Left lung (tissue), 10 donors: ENCODE data around the gene MAP3K9. TPM values are rescaled to one million over a fixed set of nuclear protein-coding genes. Genes with fewer than 3 reads are reported as not detected.

Experiments
- ATAC-seq: fragments of 200-7000 bp; cut with Tn5 transposase; one replicate; pipeline ENCODE4 v1.9.1; 2020; ENCODE audit warnings: moderate library complexity
- DNase-seq, 4 donors: peaks; one replicate each; pipeline ENCODE4 v3.0.0-alpha.2; 2013 to 2020
- H3K27ac ChIP-seq, 2 donors: fragments of 200-600 bp; sonication (generic) in 1 of 2; one replicate each; pipeline versions ENCODE4 v1.5.0 to v1.8.0; 2020 to 2021
- H3K27me3 ChIP-seq, 2 donors: fragments of 200-600 bp; sonication (generic) in 1 of 2; one replicate each; pipeline versions ENCODE4 v1.5.0 to v1.8.0; 2020 to 2021
- H3K36me3 ChIP-seq, 2 donors: fragments of 200-600 bp; sonication (generic) in 1 of 2; one replicate each; pipeline versions ENCODE4 v1.5.0 to v1.8.0; 2020 to 2021
- H3K4me1 ChIP-seq, 2 donors: fragments of 200-600 bp; one replicate each; pipeline ENCODE4 v1.8.0; 2021
- H3K4me3 ChIP-seq, 2 donors: fragments of 200-600 bp; sonication (generic) in 1 of 2; one replicate each; pipeline versions ENCODE4 v1.5.0 to v1.8.0; 2020 to 2021; ENCODE audit warnings: mild to moderate bottlenecking in 1 of 2
- H3K9me3 ChIP-seq, 2 donors: fragments of 200-600 bp; sonication (generic) in 1 of 2; one replicate each; pipeline versions ENCODE4 v1.5.0 to v1.8.0; 2020 to 2021
- intact Hi-C, 2 donors: fragments of 100-400 bp; cut with DNase I; formaldehyde crosslinking; loops; one replicate each; pipeline versions ENCODE4 v1.11.2 to v1.14.2; 2022
- polyA plus RNA-seq, 6 donors: library from polyadenylated mRNA; unstranded; fragments of 120-200 nt; gene quantifications; one replicate each; pipeline ENCODE4 v1.2.1, GENCODE V29; 2013; ENCODE audit not compliant: insufficient read length in 6 of 6
- total RNA-seq, 2 donors: library from RNA; stranded (reverse); fragmentation: NEBNext Ultra II Directional; extraction: Animal tissue kit (Norgen Biotek cat#: 25700); gene quantifications; one replicate each; pipeline ENCODE4 v1.2.1, GENCODE V29; 2021
- TF ChIP-seq, protein P1 (sequence below), 2 donors: fragments of 200-600 bp; sonication (generic) in 1 of 2; IDR thresholded peaks; one replicate each; pipeline versions ENCODE4 v1.5.0 to v1.8.0; 2021; ENCODE audit warnings: antibody characterized with exemption in 2 of 2
- donor health status: DM: no; HTN: yes; CAD: no.
- donor health status: DM: no; HTN: no; CAD: no.

The MAP3K9 gene
- total and polyA plus RNA-seq, 8 donors, result 5.1 to 13.1 (median 6.4) TPM

DNA sequence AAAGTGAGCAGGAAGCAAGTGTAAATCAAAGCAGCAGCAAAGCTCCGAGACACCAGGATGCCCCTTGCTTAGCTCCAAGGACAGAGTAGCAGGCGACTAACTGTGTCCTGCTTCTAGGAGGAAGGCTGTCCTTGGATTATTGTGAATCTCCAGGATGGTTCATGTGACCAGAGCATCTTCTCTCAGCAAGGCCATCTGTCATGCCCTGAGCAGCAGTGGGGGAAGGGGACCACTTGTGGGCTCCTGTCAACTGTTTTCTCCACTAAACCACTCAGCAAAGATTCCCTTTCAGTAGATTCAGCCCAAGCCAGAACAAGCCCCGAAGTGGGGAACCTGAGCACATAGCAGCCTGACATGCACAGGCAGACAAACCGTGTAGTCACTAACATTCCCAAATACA lies 19.4 kb downstream of the MAP3K9 start:
- intact Hi-C loops, result no loop called here
- no peaks in the 10 kb centered on the region for H3K36me3 ChIP-seq
- TF ChIP-seq, protein P1, sequence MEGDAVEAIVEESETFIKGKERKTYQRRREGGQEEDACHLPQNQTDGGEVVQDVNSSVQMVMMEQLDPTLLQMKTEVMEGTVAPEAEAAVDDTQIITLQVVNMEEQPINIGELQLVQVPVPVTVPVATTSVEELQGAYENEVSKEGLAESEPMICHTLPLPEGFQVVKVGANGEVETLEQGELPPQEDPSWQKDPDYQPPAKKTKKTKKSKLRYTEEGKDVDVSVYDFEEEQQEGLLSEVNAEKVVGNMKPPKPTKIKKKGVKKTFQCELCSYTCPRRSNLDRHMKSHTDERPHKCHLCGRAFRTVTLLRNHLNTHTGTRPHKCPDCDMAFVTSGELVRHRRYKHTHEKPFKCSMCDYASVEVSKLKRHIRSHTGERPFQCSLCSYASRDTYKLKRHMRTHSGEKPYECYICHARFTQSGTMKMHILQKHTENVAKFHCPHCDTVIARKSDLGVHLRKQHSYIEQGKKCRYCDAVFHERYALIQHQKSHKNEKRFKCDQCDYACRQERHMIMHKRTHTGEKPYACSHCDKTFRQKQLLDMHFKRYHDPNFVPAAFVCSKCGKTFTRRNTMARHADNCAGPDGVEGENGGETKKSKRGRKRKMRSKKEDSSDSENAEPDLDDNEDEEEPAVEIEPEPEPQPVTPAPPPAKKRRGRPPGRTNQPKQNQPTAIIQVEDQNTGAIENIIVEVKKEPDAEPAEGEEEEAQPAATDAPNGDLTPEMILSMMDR (IDR thresholded peaks at IDR 0.05), result no peak
- ATAC-seq (no peak), DNase-seq (no peak)
- no peak overlapping the region for H3K27ac ChIP-seq
- no peaks in the 10 kb centered on the region for H3K9me3 ChIP-seq
- no peak overlapping the region for H3K4me3 ChIP-seq
- peaks cover 5 to 7% of the 10 kb centered on the region in 2 donors for H3K4me1 ChIP-seq
- H3K27me3 ChIP-seq, result no peaks in the 10 kb centered on the region

DNA sequence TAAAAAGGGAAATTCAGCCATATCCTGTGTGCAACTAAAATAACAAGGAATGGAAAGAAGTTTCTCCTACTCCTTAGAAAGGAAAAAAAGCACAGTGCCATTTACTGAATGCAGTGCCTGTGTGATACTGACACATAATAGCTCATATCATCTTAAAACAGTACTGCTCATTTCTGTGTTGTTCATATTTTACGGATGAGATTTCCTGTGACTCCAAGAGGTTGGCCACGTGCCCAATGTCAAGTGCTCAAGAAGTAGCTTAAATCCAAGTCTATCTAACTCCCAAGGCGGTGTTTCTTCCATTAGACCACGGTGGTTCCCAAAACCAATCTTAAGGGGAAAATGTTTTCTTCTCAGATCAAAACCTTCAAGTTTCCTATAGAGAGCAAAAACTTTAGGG lies 20.0 kb downstream of the MAP3K9 start:
- H3K4me1 ChIP-seq, result peaks cover 5 to 7% of the 10 kb centered on the region in 2 donors
- intact Hi-C loops, result no loop called here
- no peaks in the 10 kb centered on the region for H3K9me3 ChIP-seq
- TF ChIP-seq, protein P1 (IDR thresholded peaks at IDR 0.05), result no peak
- H3K4me3 ChIP-seq, result no peak overlapping the region
- no peaks in the 10 kb centered on the region for H3K36me3 ChIP-seq
- H3K27ac ChIP-seq, result no peak overlapping the region
- peak in 2 of 4 donors; percentile 39 to 55 for DNase-seq
- no peaks in the 10 kb centered on the region for H3K27me3 ChIP-seq
- peak; percentile 67 for ATAC-seq

DNA sequence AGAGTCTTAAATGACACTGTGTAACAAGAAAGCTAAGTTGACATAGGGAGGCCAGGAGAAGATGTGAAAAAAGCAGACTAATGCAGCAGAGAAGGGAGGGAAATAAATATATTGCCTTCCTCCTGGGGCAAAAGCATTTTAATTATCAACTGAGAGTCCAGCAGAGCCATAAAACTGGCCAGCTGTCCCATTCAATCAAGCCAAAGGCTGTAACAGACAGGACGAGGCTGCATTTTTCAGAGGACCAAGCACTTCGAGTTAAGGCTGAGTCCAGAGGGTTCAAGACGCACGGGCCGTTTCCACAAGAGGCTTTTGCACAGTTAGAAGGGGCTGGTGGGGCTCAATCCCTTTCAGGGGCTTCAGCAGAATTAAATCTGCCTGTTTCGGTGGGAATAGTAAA lies 20.4 kb downstream of the MAP3K9 start:
- TF ChIP-seq, protein P1 (IDR thresholded peaks at IDR 0.05), result no peak
- no peaks in the 10 kb centered on the region for H3K9me3 ChIP-seq
- H3K36me3 ChIP-seq, result no peaks in the 10 kb centered on the region
- no peak for DNase-seq
- no peak overlapping the region for H3K27ac ChIP-seq
- no peaks in the 10 kb centered on the region for H3K27me3 ChIP-seq
- ATAC-seq, result no peak
- intact Hi-C loops, result no loop called here
- peaks cover 5 to 7% of the 10 kb centered on the region in 2 donors for H3K4me1 ChIP-seq
- no peak overlapping the region for H3K4me3 ChIP-seq

DNA sequence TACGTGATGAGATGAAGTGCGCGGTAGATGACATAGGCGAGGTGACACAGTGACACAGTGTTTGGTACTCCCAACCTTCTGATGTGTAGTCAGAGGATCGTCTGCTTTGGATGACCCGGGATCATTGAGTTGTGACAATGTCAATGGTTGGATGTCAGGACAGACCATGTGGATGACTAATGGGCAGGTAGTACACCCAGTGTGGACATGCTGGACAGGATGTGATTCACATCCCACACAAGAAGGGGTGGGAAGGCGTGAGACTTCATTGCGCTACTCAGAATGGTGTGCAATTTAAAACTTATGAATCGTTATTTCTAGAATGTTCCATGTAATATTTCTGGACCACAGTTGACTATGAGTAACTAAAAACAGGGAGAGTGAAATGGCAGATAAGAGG lies 23.8 kb downstream of the MAP3K9 start:
- TF ChIP-seq, protein P1 (IDR thresholded peaks at IDR 0.05), result no peak
- no peak for DNase-seq

DNA sequence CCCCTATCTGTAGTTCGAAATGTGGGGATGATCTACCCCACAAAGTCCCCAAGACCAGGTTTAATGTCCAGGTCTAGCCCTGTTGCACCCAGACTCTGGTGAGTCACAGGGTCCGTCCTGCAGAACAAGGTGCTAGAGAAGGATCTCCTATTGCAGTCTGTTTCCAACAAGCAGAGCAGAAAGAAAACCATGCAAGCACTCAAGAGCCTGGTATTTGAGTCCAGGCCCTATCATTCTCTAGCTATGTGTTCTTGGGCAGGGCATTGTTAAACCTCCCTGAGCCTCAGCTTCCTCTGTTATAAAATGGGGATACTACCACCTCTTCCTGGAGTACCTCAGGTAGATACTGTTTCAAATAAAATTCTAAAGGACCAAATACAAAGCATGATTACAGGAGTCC lies 24.4 kb downstream of the MAP3K9 start:
- ATAC-seq (peak; percentile 5), DNase-seq (no peak)
- Histone ChIP-seq H3K4me3 (no peak overlapping the region), H3K4me1 (peaks cover 10 to 25% of the 10 kb centered on the region in 2 donors), H3K36me3 (no peaks in the 10 kb centered on the region), H3K9me3 (no peaks in the 10 kb centered on the region), H3K27me3 (no peaks in the 10 kb centered on the region), H3K27ac (no peak overlapping the region)
- intact Hi-C loops, result no loop called here
- TF ChIP-seq, protein P1 (IDR thresholded peaks at IDR 0.05), result no peak

More for the DNA sequence above, 23.8 kb downstream of the MAP3K9 start:
- Histone ChIP-seq H3K4me1 (peaks cover 10 to 18% of the 10 kb centered on the region in 2 donors), H3K36me3 (no peaks in the 10 kb centered on the region), H3K4me3 (no peak overlapping the region), H3K27ac (no peak overlapping the region), H3K27me3 (no peaks in the 10 kb centered on the region), H3K9me3 (no peaks in the 10 kb centered on the region)
- no peak for ATAC-seq
- intact Hi-C loops, result no loop called here
